Sigmoid colon (tissue), 3 donors: Measurements from ENCODE around the gene PNPT1.

ENCODE experiments used
- POLR2A ChIP-seq, 2 donors: fragments of 450-650 bp; IDR thresholded peaks; one replicate each; pipeline ENCODE4 v1.6.1; 2016; ENCODE audit warnings: antibody characterized with exemption in 2 of 2, mild to moderate bottlenecking in 2 of 2, moderate library complexity in 2 of 2
- TF ChIP-seq, protein P1 (sequence below), 4 experiments: fragments of 450-650 bp in 3 of 4; fragments of 200-600 bp in 1 of 4; IDR thresholded peaks; one replicate each; pipeline ENCODE4 v1.5.1; 2016 to 2019; ENCODE audit warnings: antibody characterized with exemption in 4 of 4, mild to moderate bottlenecking in 3 of 4, moderate library complexity in 2 of 4

GRCh38 chr2:55607717-55608116 is 85.9 kb downstream of the PNPT1 start:
- TF ChIP-seq, protein P1, sequence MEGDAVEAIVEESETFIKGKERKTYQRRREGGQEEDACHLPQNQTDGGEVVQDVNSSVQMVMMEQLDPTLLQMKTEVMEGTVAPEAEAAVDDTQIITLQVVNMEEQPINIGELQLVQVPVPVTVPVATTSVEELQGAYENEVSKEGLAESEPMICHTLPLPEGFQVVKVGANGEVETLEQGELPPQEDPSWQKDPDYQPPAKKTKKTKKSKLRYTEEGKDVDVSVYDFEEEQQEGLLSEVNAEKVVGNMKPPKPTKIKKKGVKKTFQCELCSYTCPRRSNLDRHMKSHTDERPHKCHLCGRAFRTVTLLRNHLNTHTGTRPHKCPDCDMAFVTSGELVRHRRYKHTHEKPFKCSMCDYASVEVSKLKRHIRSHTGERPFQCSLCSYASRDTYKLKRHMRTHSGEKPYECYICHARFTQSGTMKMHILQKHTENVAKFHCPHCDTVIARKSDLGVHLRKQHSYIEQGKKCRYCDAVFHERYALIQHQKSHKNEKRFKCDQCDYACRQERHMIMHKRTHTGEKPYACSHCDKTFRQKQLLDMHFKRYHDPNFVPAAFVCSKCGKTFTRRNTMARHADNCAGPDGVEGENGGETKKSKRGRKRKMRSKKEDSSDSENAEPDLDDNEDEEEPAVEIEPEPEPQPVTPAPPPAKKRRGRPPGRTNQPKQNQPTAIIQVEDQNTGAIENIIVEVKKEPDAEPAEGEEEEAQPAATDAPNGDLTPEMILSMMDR (IDR thresholded peaks at IDR 0.05) = no peak
- no peak for TF ChIP-seq POLR2A (IDR thresholded peaks at IDR 0.05)
